ENCODE data around the gene PDE3B.

GRCh38 chr11:14687456-14687855, 43.9 kb downstream of the PDE3B start:
- no peak for TF ChIP-seq ZNF565 (CRISPR knock-in tag; conservative IDR thresholded peaks at IDR 0.05; ENCODE audit: low read depth)
- no peak for TF ChIP-seq RARB (CRISPR knock-in tag; IDR thresholded peaks at IDR 0.05)
- no peak for TF ChIP-seq OSR1 (CRISPR knock-in tag; IDR thresholded peaks at IDR 0.05)
- TF ChIP-seq TSHZ2 (CRISPR knock-in tag; IDR thresholded peaks at IDR 0.05) = no peak
- no peak for TF ChIP-seq GLIS3 (CRISPR knock-in tag; IDR thresholded peaks at IDR 0.05)
- TF ChIP-seq PATZ1 (CRISPR knock-in tag; IDR thresholded peaks at IDR 0.05; ENCODE audit: borderline replicate concordance) = no peak
- TF ChIP-seq, protein P1, sequence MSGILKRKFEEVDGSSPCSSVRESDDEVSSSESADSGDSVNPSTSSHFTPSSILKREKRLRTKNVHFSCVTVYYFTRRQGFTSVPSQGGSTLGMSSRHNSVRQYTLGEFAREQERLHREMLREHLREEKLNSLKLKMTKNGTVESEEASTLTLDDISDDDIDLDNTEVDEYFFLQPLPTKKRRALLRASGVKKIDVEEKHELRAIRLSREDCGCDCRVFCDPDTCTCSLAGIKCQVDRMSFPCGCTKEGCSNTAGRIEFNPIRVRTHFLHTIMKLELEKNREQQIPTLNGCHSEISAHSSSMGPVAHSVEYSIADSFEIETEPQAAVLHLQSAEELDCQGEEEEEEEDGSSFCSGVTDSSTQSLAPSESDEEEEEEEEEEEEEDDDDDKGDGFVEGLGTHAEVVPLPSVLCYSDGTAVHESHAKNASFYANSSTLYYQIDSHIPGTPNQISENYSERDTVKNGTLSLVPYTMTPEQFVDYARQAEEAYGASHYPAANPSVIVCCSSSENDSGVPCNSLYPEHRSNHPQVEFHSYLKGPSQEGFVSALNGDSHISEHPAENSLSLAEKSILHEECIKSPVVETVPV (CRISPR knock-in tag; IDR thresholded peaks at IDR 0.05) = no peak

All from SK-N-SH treated with all-trans-retinoic acid at 6 μM for 48 hours (cell line).